ENCODE results near the gene PON1. TPM values are rescaled to one million over a fixed set of nuclear protein-coding genes. Genes with fewer than 3 reads are reported as not detected.

The PON1 gene
- total RNA-seq (not detected in 2 replicates), polyA plus RNA-seq (0.34 and 0.51 TPM in 2 replicates)

DNA sequence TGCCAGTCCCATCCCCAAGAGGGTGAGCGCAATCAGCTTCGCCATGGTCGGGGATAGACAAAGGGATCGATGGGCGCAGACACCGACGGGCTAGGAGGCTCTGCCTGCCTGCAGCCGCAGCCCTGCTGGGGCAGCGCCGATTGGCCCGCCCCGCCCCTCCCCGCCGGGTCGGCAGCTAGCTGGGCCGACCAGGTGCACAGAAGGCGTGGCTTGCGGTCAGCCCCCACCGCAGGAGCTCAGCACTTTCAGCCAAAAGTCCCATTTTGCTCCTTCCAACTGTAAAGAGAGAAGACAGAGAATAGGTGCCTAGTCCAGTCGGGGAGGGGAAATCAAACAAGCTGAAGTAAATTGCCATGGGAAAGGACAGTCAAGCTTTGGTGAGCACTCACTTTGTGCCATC, at the start of gene PON1:
PON1 (minus strand) TSS at position 102 of the 400 bp plus-strand sequence; CDS start at position 45, 57 bp downstream.
- Histone ChIP-seq H3K4me3 (no peak within 1 kb of the TSS), H3K9me3 (ENCODE audit: low read depth) (no peaks in the 10 kb centered on the region), H3K27ac (no peak within 1 kb of the TSS), H3K36me3 (no peaks in the 10 kb centered on the region), H3K27me3 (peaks cover 21% of the 10 kb centered on the region), H3K4me1 (ENCODE audit: low read depth) (no peaks in the 10 kb centered on the region)
- TF ChIP-seq, protein P1, sequence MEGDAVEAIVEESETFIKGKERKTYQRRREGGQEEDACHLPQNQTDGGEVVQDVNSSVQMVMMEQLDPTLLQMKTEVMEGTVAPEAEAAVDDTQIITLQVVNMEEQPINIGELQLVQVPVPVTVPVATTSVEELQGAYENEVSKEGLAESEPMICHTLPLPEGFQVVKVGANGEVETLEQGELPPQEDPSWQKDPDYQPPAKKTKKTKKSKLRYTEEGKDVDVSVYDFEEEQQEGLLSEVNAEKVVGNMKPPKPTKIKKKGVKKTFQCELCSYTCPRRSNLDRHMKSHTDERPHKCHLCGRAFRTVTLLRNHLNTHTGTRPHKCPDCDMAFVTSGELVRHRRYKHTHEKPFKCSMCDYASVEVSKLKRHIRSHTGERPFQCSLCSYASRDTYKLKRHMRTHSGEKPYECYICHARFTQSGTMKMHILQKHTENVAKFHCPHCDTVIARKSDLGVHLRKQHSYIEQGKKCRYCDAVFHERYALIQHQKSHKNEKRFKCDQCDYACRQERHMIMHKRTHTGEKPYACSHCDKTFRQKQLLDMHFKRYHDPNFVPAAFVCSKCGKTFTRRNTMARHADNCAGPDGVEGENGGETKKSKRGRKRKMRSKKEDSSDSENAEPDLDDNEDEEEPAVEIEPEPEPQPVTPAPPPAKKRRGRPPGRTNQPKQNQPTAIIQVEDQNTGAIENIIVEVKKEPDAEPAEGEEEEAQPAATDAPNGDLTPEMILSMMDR (IDR thresholded peaks at IDR 0.05; ENCODE audit: low read depth, low read length), result no peak
- no peak for DNase-seq (ENCODE audit: low read depth in 1 of 2, low spot score in 1 of 2)

DNA sequence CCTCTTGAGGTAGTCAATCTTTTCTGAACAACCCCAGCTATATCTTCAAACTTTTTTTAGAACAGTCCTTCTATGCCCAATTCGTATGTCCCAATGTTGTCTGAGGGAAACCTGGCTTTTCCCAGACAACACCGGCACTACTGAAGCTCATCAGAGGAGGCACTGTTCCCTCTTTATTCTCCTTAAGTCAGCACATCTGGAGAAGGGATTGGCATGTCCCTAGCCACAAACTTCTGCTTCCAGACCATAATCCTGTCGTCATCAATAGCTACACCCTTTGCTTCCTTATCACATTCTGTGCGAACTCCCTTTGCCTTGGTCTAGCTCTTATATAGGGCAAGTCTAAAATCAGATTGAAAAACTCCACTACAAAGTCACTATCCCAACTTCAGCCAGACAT, 49.0 kb upstream of the PON1 start:
- DNase-seq (ENCODE audit: low read depth in 1 of 2, low spot score in 1 of 2), result no peak
- Histone ChIP-seq H3K9me3 (ENCODE audit: low read depth) (no peaks in the 10 kb centered on the region), H3K4me3 (no peak overlapping the region), H3K4me1 (ENCODE audit: low read depth) (no peaks in the 10 kb centered on the region), H3K27ac (no peak overlapping the region), H3K36me3 (no peaks in the 10 kb centered on the region), H3K27me3 (no peaks in the 10 kb centered on the region)
- TF ChIP-seq, protein P1 (IDR thresholded peaks at IDR 0.05; ENCODE audit: low read depth, low read length), result no peak

DNA sequence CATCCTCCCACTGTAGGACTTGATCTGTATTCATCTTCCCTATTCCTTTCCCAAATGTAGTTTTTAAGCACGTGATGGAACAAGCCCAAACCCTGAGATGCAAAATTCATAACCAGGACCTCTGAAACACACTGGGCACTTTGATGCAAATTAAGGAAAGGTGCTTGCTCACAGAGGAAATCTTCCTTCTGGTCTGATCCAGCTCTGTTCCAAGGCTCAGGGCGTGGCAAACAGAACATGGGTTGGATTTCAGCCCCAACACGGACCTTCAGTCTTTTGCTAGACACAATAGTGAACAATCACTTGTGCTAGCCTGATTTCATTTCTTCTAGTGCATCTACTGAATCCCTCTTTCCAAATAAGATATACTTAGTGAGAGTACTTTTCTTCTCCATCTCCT, 43.9 kb upstream of the PON1 start:
- no peak overlapping the region for H3K27ac ChIP-seq
- no peaks in the 10 kb centered on the region for H3K9me3 ChIP-seq (ENCODE audit: low read depth)
- H3K4me3 ChIP-seq, result no peak overlapping the region
- no peaks in the 10 kb centered on the region for H3K4me1 ChIP-seq (ENCODE audit: low read depth)
- TF ChIP-seq, protein P1 (IDR thresholded peaks at IDR 0.05; ENCODE audit: low read depth, low read length), result no peak
- no peak for DNase-seq (ENCODE audit: low read depth in 1 of 2, low spot score in 1 of 2)
- no peaks in the 10 kb centered on the region for H3K36me3 ChIP-seq
- no peaks in the 10 kb centered on the region for H3K27me3 ChIP-seq

DNA sequence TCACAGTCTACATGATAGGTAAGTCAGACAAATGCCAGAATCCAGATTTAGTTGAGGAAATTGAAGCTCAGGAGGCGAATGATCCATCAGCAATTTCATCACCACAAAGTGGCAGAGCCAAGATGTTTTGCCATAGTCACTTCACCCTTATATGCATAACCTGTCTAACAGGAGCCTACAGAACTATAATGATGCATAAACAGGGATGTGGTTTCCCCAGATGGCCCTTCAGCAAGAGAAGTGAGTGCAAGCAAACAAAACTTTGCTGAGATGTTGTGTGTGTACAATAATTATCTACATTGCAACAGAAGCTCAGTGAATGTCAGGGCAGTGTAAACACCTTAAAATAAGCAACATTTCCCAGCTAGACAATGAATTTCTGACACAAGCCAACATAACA, 43.3 kb upstream of the PON1 start:
- DNase-seq (ENCODE audit: low read depth in 1 of 2, low spot score in 1 of 2), result no peak
- no peaks in the 10 kb centered on the region for H3K27me3 ChIP-seq
- TF ChIP-seq, protein P1 (IDR thresholded peaks at IDR 0.05; ENCODE audit: low read depth, low read length), result no peak
- H3K4me1 ChIP-seq (ENCODE audit: low read depth), result no peaks in the 10 kb centered on the region
- no peak overlapping the region for H3K27ac ChIP-seq
- H3K4me3 ChIP-seq, result no peak overlapping the region
- H3K36me3 ChIP-seq, result no peaks in the 10 kb centered on the region
- H3K9me3 ChIP-seq (ENCODE audit: low read depth), result no peaks in the 10 kb centered on the region

DNA sequence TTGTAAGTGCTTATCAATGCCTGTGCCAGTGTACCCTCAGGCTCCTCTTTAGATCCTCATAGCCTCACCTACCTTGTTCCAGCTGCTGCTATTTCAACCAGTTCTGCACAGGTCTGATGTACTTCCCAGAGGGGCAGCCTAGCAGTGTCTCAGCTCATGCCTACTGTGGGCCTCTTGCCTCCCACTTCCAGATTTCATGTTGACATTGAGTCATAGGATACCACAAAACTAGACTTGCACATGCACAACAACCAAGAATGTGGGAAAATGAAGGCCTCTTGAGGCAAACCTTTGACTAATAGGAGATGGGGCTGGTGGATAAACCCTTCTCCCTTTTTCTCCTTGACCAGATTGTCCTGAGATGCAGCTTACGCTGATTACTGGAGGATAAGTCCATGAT, 40.8 kb upstream of the PON1 start:
- Histone ChIP-seq H3K9me3 (ENCODE audit: low read depth) (no peaks in the 10 kb centered on the region), H3K4me3 (no peak overlapping the region), H3K4me1 (ENCODE audit: low read depth) (no peaks in the 10 kb centered on the region), H3K27me3 (no peaks in the 10 kb centered on the region), H3K36me3 (no peaks in the 10 kb centered on the region), H3K27ac (no peak overlapping the region)
- TF ChIP-seq, protein P1 (IDR thresholded peaks at IDR 0.05; ENCODE audit: low read depth, low read length), result no peak
- DNase-seq (ENCODE audit: low read depth in 1 of 2, low spot score in 1 of 2), result peak in 1 of 2 donors; percentile 7

DNA sequence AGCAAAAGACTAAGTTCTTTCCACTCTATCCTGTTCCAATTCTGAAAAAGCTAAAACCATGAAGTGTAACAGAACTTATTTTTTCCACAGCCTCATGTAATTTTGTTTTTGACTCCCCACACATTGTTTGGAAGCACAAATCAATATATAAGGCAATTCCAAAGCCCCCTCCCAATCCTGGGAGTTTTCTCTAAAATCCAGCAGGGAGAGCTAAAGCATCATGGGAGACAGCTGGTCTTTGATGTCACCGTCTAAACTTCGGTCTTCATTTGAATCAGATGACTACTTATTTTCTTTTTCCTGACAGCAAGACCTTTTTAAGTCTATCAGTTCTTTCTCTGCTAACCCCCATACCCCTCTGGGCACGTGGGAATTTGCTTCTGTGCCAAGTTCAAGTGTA, 33.3 kb upstream of the PON1 start:
- no peaks in the 10 kb centered on the region for H3K36me3 ChIP-seq
- TF ChIP-seq, protein P1 (IDR thresholded peaks at IDR 0.05; ENCODE audit: low read depth, low read length), result peak; percentile 16
- no peak overlapping the region for H3K4me3 ChIP-seq
- peak in 1 of 2 donors; percentile 7 for DNase-seq (ENCODE audit: low read depth in 1 of 2, low spot score in 1 of 2)
- H3K9me3 ChIP-seq (ENCODE audit: low read depth), result no peaks in the 10 kb centered on the region
- no peak overlapping the region for H3K27ac ChIP-seq
- no peaks in the 10 kb centered on the region for H3K27me3 ChIP-seq
- no peaks in the 10 kb centered on the region for H3K4me1 ChIP-seq (ENCODE audit: low read depth)

Measured in cardiac muscle cell (in vitro differentiated cells and primary cell).